ENCODE data around the gene GRIN3B.

GRCh38 chr19:1040476-1041271, 40.5 kb downstream of the GRIN3B start:
- TF ChIP-seq TOX (CRISPR knock-in tag; IDR thresholded peaks at IDR 0.05; ENCODE audit: borderline replicate concordance): no peak
- TF ChIP-seq ISL1 (CRISPR knock-in tag; IDR thresholded peaks at IDR 0.05): no peak
- no peak for TF ChIP-seq ZNF70 (CRISPR knock-in tag; IDR thresholded peaks at IDR 0.05)
- TF ChIP-seq CSRNP3 (CRISPR knock-in tag; IDR thresholded peaks at IDR 0.05): no peak
- TF ChIP-seq CREB5 (CRISPR knock-in tag; IDR thresholded peaks at IDR 0.05; ENCODE audit: low read depth): no peak
- no peak for TF ChIP-seq ZFP30 (CRISPR knock-in tag; IDR thresholded peaks at IDR 0.05)
